H1 (cell line): ENCODE results near the gene KIF26B. TPM values are rescaled to one million over a fixed set of nuclear protein-coding genes. Genes with fewer than 3 reads are reported as not detected.

Experiments
- CTCF ChIA-PET: fragments of 300-600 bp; sonication (Branson Sonifier 250); formaldehyde crosslinking; loops from one replicate; lab custom pipeline; 2021; ENCODE audit not compliant: partially characterized antibody; lab: Charles Lee
- POLR2A ChIA-PET: fragments of 300-600 bp; sonication (Branson Sonifier 250); formaldehyde crosslinking; loops from one replicate; lab custom pipeline; 2021; ENCODE audit warnings: inconsistent platforms; ENCODE audit not compliant: partially characterized antibody; lab: Charles Lee
- DNase-seq, 2 experiments: peaks; one replicate each; pipeline versions ENCODE4 v3.0.0 to v3.0.0-alpha.2; 2010 to 2022; ENCODE audit warnings: low spot score in 2 of 2, low read depth in 1 of 2, mixed read lengths in 1 of 2
- FAIRE-seq: peaks from 2 replicates; lab custom pipeline; 2011; peaks lifted over from hg19 to GRCh38; lab: Jason Lieb, UNC
- H2AFZ ChIP-seq: 2 replicates; pipeline ENCODE4 v1.8.1; 2012; ENCODE audit warnings: low read length, inconsistent platforms
- H2AK5ac ChIP-seq: 2 replicates; pipeline ENCODE4 v1.6.1; 2013; ENCODE audit warnings: low read depth, low read length
- H2BK120ac ChIP-seq: replicated peaks from 2 replicates; pipeline ENCODE3; 2013; ENCODE audit warnings: low read depth, low read length, inconsistent platforms
- H2BK12ac ChIP-seq: 2 replicates; pipeline ENCODE4 v1.6.1; 2013; ENCODE audit warnings: low read depth, low read length
- H2BK15ac ChIP-seq: 2 replicates; pipeline ENCODE4 v1.6.1; 2013; ENCODE audit warnings: low read length
- H2BK20ac ChIP-seq: 2 replicates; pipeline ENCODE4 v1.6.1; 2013; ENCODE audit warnings: low read length
- H2BK5ac ChIP-seq: 2 replicates; pipeline ENCODE4 v1.6.1; 2013; ENCODE audit warnings: low read depth, low read length
- H3K14ac ChIP-seq: 2 replicates; pipeline ENCODE4 v1.6.1; 2013; ENCODE audit warnings: inconsistent platforms; ENCODE audit not compliant: insufficient read length
- H3K18ac ChIP-seq: 2 replicates; pipeline ENCODE4 v1.6.1; 2013; ENCODE audit warnings: low read length; ENCODE audit errors: extremely low read depth
- H3K23ac ChIP-seq: 2 replicates; pipeline ENCODE4 v1.6.1; 2013; ENCODE audit warnings: inconsistent platforms; ENCODE audit not compliant: insufficient read length
- H3K23me2 ChIP-seq: 2 replicates; pipeline ENCODE4 v1.6.1; 2013; ENCODE audit warnings: low read depth, low read length
- H3K27ac ChIP-seq: 2 replicates; pipeline ENCODE4 v1.6.1; 2011; ENCODE audit warnings: low read depth, low read length, inconsistent platforms
- H3K27me3 ChIP-seq, 4 experiments: replicated peaks in 1 of 4; 1 replicate in 1 of 4; 2 replicates in 3 of 4; pipeline versions ENCODE4 v1.6.1 to v1.8.1; 2011 to 2013; ENCODE audit warnings: low read length in 3 of 4, mild to moderate bottlenecking in 3 of 4, inconsistent platforms in 2 of 4, mixed read lengths in 2 of 4, moderate library complexity in 1 of 4; ENCODE audit not compliant: control insufficient read depth in 3 of 4, insufficient read depth in 3 of 4; ENCODE audit errors: extremely low read depth in 1 of 4
- H3K36me3 ChIP-seq, 4 experiments: 2 replicates each; pipeline versions ENCODE4 v1.6.1 to v1.8.1; 2011 to 2013; ENCODE audit warnings: mild to moderate bottlenecking in 4 of 4, low read length in 3 of 4, moderate library complexity in 2 of 4, control low read depth in 1 of 4, inconsistent platforms in 1 of 4; ENCODE audit not compliant: insufficient read depth in 4 of 4, control insufficient read depth in 2 of 4
- H3K4ac ChIP-seq: replicated peaks from 2 replicates; pipeline ENCODE3; 2013; ENCODE audit warnings: low read length, low read depth, mixed read lengths, inconsistent platforms; ENCODE audit not compliant: insufficient read length
- H3K4me1 ChIP-seq, 4 experiments: replicated peaks in 1 of 4; 1 replicate in 1 of 4; 2 replicates in 3 of 4; pipeline versions ENCODE4 v1.6.1 to v1.8.1; 2011 to 2013; ENCODE audit warnings: low read length in 3 of 4, inconsistent platforms in 2 of 4, mixed read lengths in 1 of 4; ENCODE audit not compliant: insufficient read depth in 4 of 4, control insufficient read depth in 3 of 4
- H3K4me2 ChIP-seq, 2 experiments: 2 replicates each; pipeline versions ENCODE4 v1.6.1 to v1.8.1; 2011 to 2013; ENCODE audit warnings: low read depth in 2 of 2, low read length in 2 of 2, control low read depth in 1 of 2, inconsistent platforms in 1 of 2, mild to moderate bottlenecking in 1 of 2; ENCODE audit not compliant: insufficient read depth in 1 of 2
- H3K4me3 ChIP-seq, 4 experiments: fragments of 200-600, 300-600 bp in 1 of 4; sonication (generic), shearing (Covaris generic), sonication (Bioruptor Twin) in 1 of 4; 2 replicates each; pipeline versions ENCODE4 v1.5.1 to v1.8.1; 2011 to 2016; ENCODE audit warnings: low read length in 4 of 4, low read depth in 3 of 4, control low read depth in 2 of 4, inconsistent platforms in 2 of 4, mild to moderate bottlenecking in 2 of 4, mixed read lengths in 1 of 4, moderate library complexity in 1 of 4; ENCODE audit not compliant: insufficient read depth in 2 of 4; ENCODE audit errors: extremely low read depth in 1 of 4
- H3K56ac ChIP-seq: replicated peaks from 2 replicates; pipeline ENCODE3; 2013; ENCODE audit warnings: low read depth, mild to moderate bottlenecking, mixed read lengths, low read length, inconsistent platforms; ENCODE audit not compliant: insufficient read length
- H3K79me1 ChIP-seq: 2 replicates; pipeline ENCODE4 v1.6.1; 2013; ENCODE audit warnings: low read depth, low read length, control low read depth
- H3K79me2 ChIP-seq, 2 experiments: 2 replicates each; pipeline versions ENCODE4 v1.6.1 to v1.8.1; 2012 to 2013; ENCODE audit warnings: low read length in 2 of 2, mild to moderate bottlenecking in 2 of 2, inconsistent platforms in 1 of 2; ENCODE audit not compliant: insufficient read depth in 2 of 2, control insufficient read depth in 1 of 2
- H3K9ac ChIP-seq, 4 experiments: replicated peaks in 1 of 4; 1 replicate in 1 of 4; 2 replicates in 3 of 4; pipeline versions ENCODE4 v1.6.1 to v1.8.1; 2011 to 2013; ENCODE audit warnings: low read depth in 3 of 4, low read length in 3 of 4, control low read depth in 2 of 4, mild to moderate bottlenecking in 2 of 4, moderate library complexity in 2 of 4, inconsistent platforms in 1 of 4; ENCODE audit errors: extremely low read depth in 1 of 4
- H3K9me3 ChIP-seq, 2 experiments: 2 replicates each; pipeline versions ENCODE4 v1.6.1 to v1.8.1; 2012 to 2013; ENCODE audit warnings: mild to moderate bottlenecking in 2 of 2, moderate library complexity in 2 of 2, control low read depth in 1 of 2, inconsistent platforms in 1 of 2, low read depth in 1 of 2, low read length in 1 of 2, mixed read lengths in 1 of 2; ENCODE audit not compliant: insufficient read depth in 2 of 2
- H4K20me1 ChIP-seq, 2 experiments: replicated peaks in 1 of 2; 2 replicates each; pipeline versions ENCODE3 to v1.8.1; 2011 to 2013; ENCODE audit warnings: inconsistent platforms in 2 of 2, low read length in 2 of 2, mild to moderate bottlenecking in 1 of 2; ENCODE audit not compliant: insufficient read depth in 2 of 2, control insufficient read depth in 1 of 2
- H4K5ac ChIP-seq: 2 replicates; pipeline ENCODE4 v1.6.1; 2013; ENCODE audit warnings: low read length, low read depth, mixed read lengths, inconsistent platforms; ENCODE audit not compliant: insufficient read length
- H4K8ac ChIP-seq: 2 replicates; pipeline ENCODE4 v1.8.0; 2013; ENCODE audit warnings: mild to moderate bottlenecking, moderate library complexity, low read length, inconsistent platforms; ENCODE audit not compliant: insufficient read depth; ENCODE audit errors: extremely low read depth
- H4K91ac ChIP-seq: replicated peaks from 2 replicates; pipeline ENCODE3; 2013; ENCODE audit warnings: low read length, mixed read lengths, inconsistent platforms; ENCODE audit not compliant: insufficient read length
- BACH1 ChIP-seq: IDR thresholded peaks from 2 replicates; pipeline ENCODE4 v1.6.1; 2012; ENCODE audit warnings: low read length, improper control_type of control experiment
- HDAC2 ChIP-seq, 2 experiments: fragments of 300-600 bp in 1 of 2; sonication (generic) in 1 of 2; IDR thresholded peaks; 2 replicates each; pipeline ENCODE4 v1.6.1; 2011 to 2012; ENCODE audit warnings: low read depth in 2 of 2, low read length in 2 of 2, mild to moderate bottlenecking in 2 of 2, moderate library complexity in 2 of 2, borderline replicate concordance in 1 of 2, inconsistent platforms in 1 of 2
- KDM1A ChIP-seq: fragments of 200-600, 300-600 bp; sonication (generic); IDR thresholded peaks from 2 replicates; pipeline ENCODE4 v1.7.1; 2016; ENCODE audit warnings: mild to moderate bottlenecking, low read length, borderline replicate concordance
- KDM5A ChIP-seq: fragments of 200-600 bp; IDR thresholded peaks from 2 replicates; pipeline ENCODE4 v1.7.1; 2012; ENCODE audit warnings: mild to moderate bottlenecking, low read length, inconsistent platforms, mixed read lengths
- NANOG ChIP-seq: IDR thresholded peaks from 2 replicates; pipeline ENCODE4 v1.6.1; 2011; ENCODE audit warnings: low read length, low read depth, mild to moderate bottlenecking, inconsistent platforms; ENCODE audit not compliant: insufficient read depth, poor library complexity, severe bottlenecking
- POU5F1 ChIP-seq: IDR thresholded peaks from 2 replicates; pipeline ENCODE4 v1.6.1; 2011; ENCODE audit warnings: low read depth, mild to moderate bottlenecking, low read length, moderate library complexity
- RNF2 ChIP-seq: fragments of 200-900, 300-1000 bp; sonication (generic); IDR thresholded peaks from 2 replicates; pipeline ENCODE4 v1.7.1; 2016; ENCODE audit warnings: borderline replicate concordance, low read depth, mild to moderate bottlenecking, antibody characterized with exemption, low read length; ENCODE audit not compliant: poor library complexity, severe bottlenecking; ENCODE audit errors: missing control alignments
- SP4 ChIP-seq: IDR thresholded peaks from 2 replicates; pipeline ENCODE4 v1.6.1; 2012; ENCODE audit warnings: low read length, inconsistent platforms
- WGBS, 2 experiments: shearing (Covaris generic) in 1 of 2; methylation state at CpG; one replicate each; pipeline versions ENCODE4 v1.1.6 to v1.1.7; 2013 to 2015; ENCODE audit warnings: low lambda C conversion rate in 2 of 2, mixed read lengths in 2 of 2, inconsistent platforms in 1 of 2, low coverage in 1 of 2, missing lambda C conversion rate in 1 of 2; ENCODE audit not compliant: insufficient replicate concordance in 2 of 2, insufficient coverage in 1 of 2, insufficient read length in 1 of 2; ENCODE audit errors: extremely low coverage in 1 of 2, missing lambda C conversion rate in 1 of 2; 5-methylcytosine and 5-hydroxymethylcytosine counted together
- polyA plus RNA-seq, 7 experiments: library from polyadenylated mRNA; depleted of rRNA in 3 of 7; stranded (reverse) in 5 of 7; unstranded in 2 of 7; fragments of >200 nt in 5 of 7; fragments of 200-250 nt in 2 of 7; gene quantifications; 1 replicate in 5 of 7; 2 replicates in 1 of 7; 4 replicates in 1 of 7; pipeline versions ENCODE4 v1.2.1 to v1.2.3, GENCODE V29; 2011 to 2013; ENCODE audit warnings: missing spikeins in 2 of 7, mixed read lengths in 2 of 7
- total RNA-seq: library from RNA; stranded (reverse); fragmentation: NEBNext Ultra II Directional; extraction: Animal tissue kit (Norgen Biotek cat#: 25700); gene quantifications from 2 replicates; pipeline ENCODE4 v1.2.1, GENCODE V29; 2021
- TF ChIP-seq, protein P1 (sequence below): IDR thresholded peaks from 2 replicates; pipeline ENCODE4 v1.6.1; 2011; ENCODE audit warnings: low read length, improper control_type of control experiment

Gene KIF26B
- total and polyA plus RNA-seq, 2 of the 8 experiments (the other 6 are each of a cell fraction or from before 2014, with no cell fraction given) = 0.06 to 0.28 TPM

DNA sequence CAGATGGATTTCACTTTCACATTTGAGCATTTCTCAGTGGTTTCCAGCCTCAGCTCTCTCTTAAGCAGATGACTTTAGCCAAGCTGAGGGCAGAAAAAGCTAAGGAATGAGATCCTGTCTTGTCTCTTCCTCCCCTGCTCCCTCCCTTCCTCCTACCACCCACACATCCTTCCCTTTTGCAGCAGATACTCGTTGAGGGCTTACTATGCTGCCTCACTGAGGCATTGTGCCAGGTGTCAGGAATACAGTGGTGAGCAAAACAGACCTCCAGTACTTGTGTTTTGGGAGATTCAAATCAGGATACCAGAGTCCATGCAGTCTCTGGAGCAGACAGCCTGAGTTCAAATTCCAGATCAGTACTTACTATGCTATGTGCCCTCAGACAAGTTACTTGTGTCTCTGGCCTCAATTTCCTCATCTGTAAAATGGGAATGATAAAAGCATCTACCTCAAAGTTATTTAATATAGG lies 43.2 kb downstream of the KIF26B start:
- no peak overlapping the region for H2BK12ac ChIP-seq
- H2AFZ ChIP-seq = no peak overlapping the region
- H2BK20ac ChIP-seq = no peak overlapping the region
- H3K14ac ChIP-seq = peak overlapping the region; percentile 9
- DNase-seq = no peak
- no peaks in the 10 kb centered on the region for H3K27me3 ChIP-seq
- H4K91ac ChIP-seq = no peak overlapping the region
- H4K20me1 ChIP-seq = no peaks in the 10 kb centered on the region
- H4K8ac ChIP-seq = no peak overlapping the region
- H3K79me1 ChIP-seq = no peaks in the 10 kb centered on the region
- H3K4me2 ChIP-seq = no peak overlapping the region
- H3K4me3 ChIP-seq = no peak overlapping the region
- ChIA-PET CTCF (no interaction called here), POLR2A (no interaction called here)
- H3K23me2 ChIP-seq = no peaks in the 10 kb centered on the region
- FAIRE-seq = no peak
- no peak overlapping the region for H3K18ac ChIP-seq
- H2BK120ac ChIP-seq = no peak overlapping the region
- H3K36me3 ChIP-seq = no peaks in the 10 kb centered on the region
- TF ChIP-seq KDM5A (no peak), HDAC2 (IDR thresholded peaks at IDR 0.05; ENCODE audit: borderline replicate concordance in 1 of 2, low read depth in 2 of 2, low read length in 2 of 2) (peak in 1 of 2 experiments; percentile 55; a peak in 1 of 4 replicates), RNF2 (no peak), POU5F1 (no peak), SP4 (no peak), NANOG (no peak), KDM1A (peak; percentile 68; the same call in 1 of the 2 replicates), BACH1 (no peak)
- TF ChIP-seq, protein P1, sequence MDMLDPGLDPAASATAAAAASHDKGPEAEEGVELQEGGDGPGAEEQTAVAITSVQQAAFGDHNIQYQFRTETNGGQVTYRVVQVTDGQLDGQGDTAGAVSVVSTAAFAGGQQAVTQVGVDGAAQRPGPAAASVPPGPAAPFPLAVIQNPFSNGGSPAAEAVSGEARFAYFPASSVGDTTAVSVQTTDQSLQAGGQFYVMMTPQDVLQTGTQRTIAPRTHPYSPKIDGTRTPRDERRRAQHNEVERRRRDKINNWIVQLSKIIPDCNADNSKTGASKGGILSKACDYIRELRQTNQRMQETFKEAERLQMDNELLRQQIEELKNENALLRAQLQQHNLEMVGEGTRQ = no peak
- no peak overlapping the region for H3K27ac ChIP-seq
- no peaks in the 10 kb centered on the region for H3K79me2 ChIP-seq
- peaks cover 0 to 11% (median 5%) of the 10 kb centered on the region in 4 experiments; a peak in 4 of 7 replicates for H3K4me1 ChIP-seq
- H3K23ac ChIP-seq = no peak overlapping the region
- no peak overlapping the region for H2BK15ac ChIP-seq
- 50% methylated on average over 1 of the region's 1 CpG; no CpG with 5 or more reads in 1 of the 2 experiments for WGBS, 2 experiments
- no peak overlapping the region for H2AK5ac ChIP-seq
- no peak overlapping the region for H3K4ac ChIP-seq
- H3K9me3 ChIP-seq = no peaks in the 10 kb centered on the region
- no peak overlapping the region for H3K56ac ChIP-seq
- H2BK5ac ChIP-seq = no peak overlapping the region
- no peak overlapping the region for H4K5ac ChIP-seq
- no peak overlapping the region for H3K9ac ChIP-seq
